ENCODE results near the gene GNAL.

DNA sequence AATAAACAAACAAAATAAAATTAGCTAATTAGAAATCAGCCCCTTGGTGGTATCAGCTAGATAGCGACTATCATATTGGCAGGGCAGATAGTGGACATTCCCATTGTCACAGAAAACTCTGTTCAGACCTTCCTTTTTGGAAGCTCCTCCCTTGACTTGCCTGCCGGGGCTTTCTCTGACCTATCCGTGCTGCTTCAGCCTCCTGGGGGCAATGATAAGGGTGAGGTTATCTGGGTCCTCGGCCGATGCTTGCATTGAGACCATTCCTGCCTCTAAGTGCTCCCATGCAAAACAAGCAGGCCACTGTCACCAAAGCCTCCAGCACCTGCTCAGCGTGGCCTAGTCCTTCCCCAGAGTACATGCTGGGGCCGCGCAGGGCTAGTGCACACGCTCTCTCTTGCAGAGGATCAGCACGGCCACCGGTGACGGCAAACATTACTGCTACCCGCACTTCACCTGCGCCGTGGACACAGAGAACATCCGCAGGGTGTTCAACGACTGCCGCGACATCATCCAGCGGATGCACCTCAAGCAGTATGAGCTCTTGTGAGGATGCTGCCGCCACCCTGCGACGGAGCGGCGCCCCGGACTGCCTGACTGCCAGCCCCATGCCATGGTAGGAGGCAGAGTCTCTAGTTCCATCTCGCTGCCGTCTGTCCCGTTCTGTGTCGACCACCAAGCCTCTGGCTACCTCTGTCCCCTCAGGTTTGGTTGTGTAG, 191.7 kb downstream of the GNAL start:
- TF ChIP-seq, protein P1, sequence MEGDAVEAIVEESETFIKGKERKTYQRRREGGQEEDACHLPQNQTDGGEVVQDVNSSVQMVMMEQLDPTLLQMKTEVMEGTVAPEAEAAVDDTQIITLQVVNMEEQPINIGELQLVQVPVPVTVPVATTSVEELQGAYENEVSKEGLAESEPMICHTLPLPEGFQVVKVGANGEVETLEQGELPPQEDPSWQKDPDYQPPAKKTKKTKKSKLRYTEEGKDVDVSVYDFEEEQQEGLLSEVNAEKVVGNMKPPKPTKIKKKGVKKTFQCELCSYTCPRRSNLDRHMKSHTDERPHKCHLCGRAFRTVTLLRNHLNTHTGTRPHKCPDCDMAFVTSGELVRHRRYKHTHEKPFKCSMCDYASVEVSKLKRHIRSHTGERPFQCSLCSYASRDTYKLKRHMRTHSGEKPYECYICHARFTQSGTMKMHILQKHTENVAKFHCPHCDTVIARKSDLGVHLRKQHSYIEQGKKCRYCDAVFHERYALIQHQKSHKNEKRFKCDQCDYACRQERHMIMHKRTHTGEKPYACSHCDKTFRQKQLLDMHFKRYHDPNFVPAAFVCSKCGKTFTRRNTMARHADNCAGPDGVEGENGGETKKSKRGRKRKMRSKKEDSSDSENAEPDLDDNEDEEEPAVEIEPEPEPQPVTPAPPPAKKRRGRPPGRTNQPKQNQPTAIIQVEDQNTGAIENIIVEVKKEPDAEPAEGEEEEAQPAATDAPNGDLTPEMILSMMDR (IDR thresholded peaks at IDR 0.05; ENCODE audit: insufficient read depth, low read length, poor library complexity, severe bottlenecking), result no peak
- no peak for TF ChIP-seq EZH2phosphoT487 (conservative IDR thresholded peaks at IDR 0.05; ENCODE audit: low read length)
